ENCODE results near the gene RAB39A.
"Not testable (repeated sequence)": the region's sequence is repeated elsewhere in the genome, so short reads cannot be mapped to it uniquely, and the experiment has no call there.

Gene RAB39A, protein sequence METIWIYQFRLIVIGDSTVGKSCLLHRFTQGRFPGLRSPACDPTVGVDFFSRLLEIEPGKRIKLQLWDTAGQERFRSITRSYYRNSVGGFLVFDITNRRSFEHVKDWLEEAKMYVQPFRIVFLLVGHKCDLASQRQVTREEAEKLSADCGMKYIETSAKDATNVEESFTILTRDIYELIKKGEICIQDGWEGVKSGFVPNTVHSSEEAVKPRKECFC

DNA sequence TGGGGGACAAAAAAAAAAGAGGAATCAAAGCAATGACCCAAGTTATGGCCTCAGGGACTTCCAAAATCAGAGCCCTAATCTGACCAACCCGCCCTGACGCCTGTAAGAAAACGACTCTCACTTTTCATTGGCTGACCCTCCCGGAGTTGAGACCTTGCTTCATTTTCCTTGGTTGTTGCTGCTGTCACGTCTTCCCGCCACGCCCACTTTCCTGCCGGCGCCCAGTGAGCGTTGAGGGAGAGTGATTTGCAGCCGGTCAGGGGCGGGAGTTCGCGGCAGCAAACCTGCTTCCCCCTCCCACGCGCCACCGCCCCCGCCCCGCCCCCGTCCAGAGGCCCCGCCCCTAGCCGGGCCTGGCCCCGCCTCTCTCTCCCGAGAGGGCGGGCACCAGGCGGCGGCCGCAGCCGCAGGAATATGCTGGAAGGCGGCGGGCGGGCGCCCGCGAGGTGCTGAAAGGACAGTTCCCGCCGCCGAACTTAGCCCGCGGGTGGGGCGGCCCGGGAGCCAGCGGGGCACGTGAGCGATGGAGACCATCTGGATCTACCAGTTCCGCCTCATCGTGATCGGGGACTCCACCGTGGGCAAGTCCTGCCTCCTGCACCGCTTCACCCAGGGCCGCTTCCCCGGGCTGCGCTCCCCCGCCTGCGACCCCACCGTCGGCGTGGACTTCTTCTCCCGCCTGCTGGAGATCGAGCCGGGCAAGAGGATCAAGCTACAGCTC, at the start of gene RAB39A:
TSS of gene RAB39A (plus strand) at position 403 of the 721 bp plus-strand sequence. CDS start at position 524, 121 bp downstream.
- Histone ChIP-seq H3K27ac (ENCODE audit: low read depth, low read length) (peak within 1 kb of the TSS; percentile 78), H3K9me3 (ENCODE audit: control insufficient read depth, insufficient read depth, low read length) (no peaks in the 10 kb centered on the region), H3K9ac (ENCODE audit: low read depth, low read length) (peak within 1 kb of the TSS; percentile 73), H3K27me3 (ENCODE audit: control insufficient read depth, insufficient read depth, low read length) (no peaks in the 10 kb centered on the region), H3K36me3 (ENCODE audit: control insufficient read depth, insufficient read depth, low read length) (no peaks in the 10 kb centered on the region), H3K4me1 (ENCODE audit: control insufficient read depth, insufficient read depth, low read length) (peaks cover 7% of the 10 kb centered on the region; the same call in 1 of the 2 replicates), H3K4me3 (ENCODE audit: low read depth, low read length) (peak within 1 kb of the TSS; percentile 76)

DNA sequence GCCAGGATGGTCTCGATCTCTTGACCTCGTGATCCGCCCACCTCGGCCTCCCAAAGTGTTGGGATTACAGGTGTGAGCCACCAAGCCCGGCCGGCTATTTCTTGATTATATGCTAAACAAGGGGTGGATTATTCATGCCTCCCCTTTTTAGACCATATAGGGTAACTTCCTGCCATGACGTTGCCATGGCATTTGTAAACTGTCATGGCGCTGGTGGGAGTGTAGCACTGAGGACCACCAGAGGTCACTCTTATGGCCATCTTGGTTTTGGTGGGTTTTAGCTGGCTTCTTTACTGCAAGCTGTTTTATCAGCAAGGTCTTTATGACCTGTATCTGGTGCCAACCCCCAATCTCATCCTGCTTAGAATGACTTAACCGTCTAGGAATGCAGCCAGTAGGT, 46.8 kb upstream of the RAB39A start:
- H3K4me3 ChIP-seq (ENCODE audit: low read depth, low read length); H3K9me3 ChIP-seq (ENCODE audit: control insufficient read depth, insufficient read depth, low read length); H3K27ac ChIP-seq (ENCODE audit: low read depth, low read length); H3K36me3 ChIP-seq (ENCODE audit: control insufficient read depth, insufficient read depth, low read length); H3K9ac ChIP-seq (ENCODE audit: low read depth, low read length); H3K27me3 ChIP-seq (ENCODE audit: control insufficient read depth, insufficient read depth, low read length): not testable (repeated sequence)
- peaks cover 15% of the 10 kb centered on the region for H3K4me1 ChIP-seq (ENCODE audit: control insufficient read depth, insufficient read depth, low read length)

- Histone ChIP-seq H3K36me3 (ENCODE audit: control insufficient read depth, insufficient read depth, low read length) (no peaks in the 10 kb centered on the region), H3K4me3 (ENCODE audit: low read depth, low read length) (no peak overlapping the region), H3K27me3 (ENCODE audit: control insufficient read depth, insufficient read depth, low read length) (no peaks in the 10 kb centered on the region), H3K9me3 (ENCODE audit: control insufficient read depth, insufficient read depth, low read length) (no peaks in the 10 kb centered on the region), H3K27ac (ENCODE audit: low read depth, low read length) (no peak overlapping the region), H3K9ac (ENCODE audit: low read depth, low read length) (no peak overlapping the region), H3K4me1 (ENCODE audit: control insufficient read depth, insufficient read depth, low read length) (peaks cover 15% of the 10 kb centered on the region)
Observed at GRCh38 chr11:107882095-107882820, 46.0 kb upstream of the RAB39A start.

- Histone ChIP-seq H3K36me3 (ENCODE audit: control insufficient read depth, insufficient read depth, low read length) (no peaks in the 10 kb centered on the region), H3K9ac (ENCODE audit: low read depth, low read length) (no peak overlapping the region), H3K27ac (ENCODE audit: low read depth, low read length) (no peak overlapping the region), H3K27me3 (ENCODE audit: control insufficient read depth, insufficient read depth, low read length) (no peaks in the 10 kb centered on the region), H3K4me1 (ENCODE audit: control insufficient read depth, insufficient read depth, low read length) (no peaks in the 10 kb centered on the region), H3K9me3 (ENCODE audit: control insufficient read depth, insufficient read depth, low read length) (no peaks in the 10 kb centered on the region), H3K4me3 (ENCODE audit: low read depth, low read length) (no peak overlapping the region)
Observed at GRCh38 chr11:107898270-107898669, 30.0 kb upstream of the RAB39A start.

DNA sequence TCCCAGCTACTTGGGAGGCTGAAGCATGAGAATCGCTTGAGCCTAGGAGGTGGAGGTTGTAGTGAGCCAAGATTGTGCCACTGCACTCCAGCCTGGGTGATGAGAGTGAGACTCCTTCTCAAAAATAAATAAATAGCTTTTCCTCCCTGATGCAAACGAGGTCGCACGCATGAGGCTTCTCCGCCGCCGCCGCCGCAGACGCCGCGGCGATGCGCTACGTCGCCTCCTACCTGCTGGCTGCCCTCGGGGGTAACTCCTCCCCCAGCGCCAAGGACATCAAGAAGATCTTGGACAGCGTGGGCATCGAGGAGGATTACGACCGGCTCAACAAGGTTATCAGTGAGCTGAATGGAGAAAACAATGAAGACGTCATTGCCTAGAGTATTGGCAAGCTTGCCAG, 20.0 kb upstream of the RAB39A start:
- Histone ChIP-seq H3K36me3 (ENCODE audit: control insufficient read depth, insufficient read depth, low read length) (no peaks in the 10 kb centered on the region), H3K4me3 (ENCODE audit: low read depth, low read length) (no peak overlapping the region), H3K4me1 (ENCODE audit: control insufficient read depth, insufficient read depth, low read length) (no peaks in the 10 kb centered on the region), H3K9ac (ENCODE audit: low read depth, low read length) (no peak overlapping the region), H3K27ac (ENCODE audit: low read depth, low read length) (no peak overlapping the region), H3K27me3 (ENCODE audit: control insufficient read depth, insufficient read depth, low read length) (no peaks in the 10 kb centered on the region), H3K9me3 (ENCODE audit: control insufficient read depth, insufficient read depth, low read length) (no peaks in the 10 kb centered on the region)

GRCh38 chr11:107912415-107912814, 15.8 kb upstream of the RAB39A start:
- not testable (repeated sequence) for H3K27me3 ChIP-seq (ENCODE audit: control insufficient read depth, insufficient read depth, low read length); H3K9me3 ChIP-seq (ENCODE audit: control insufficient read depth, insufficient read depth, low read length); H3K9ac ChIP-seq (ENCODE audit: low read depth, low read length); H3K27ac ChIP-seq (ENCODE audit: low read depth, low read length); H3K4me3 ChIP-seq (ENCODE audit: low read depth, low read length); H3K4me1 ChIP-seq (ENCODE audit: control insufficient read depth, insufficient read depth, low read length); H3K36me3 ChIP-seq (ENCODE audit: control insufficient read depth, insufficient read depth, low read length)

DNA sequence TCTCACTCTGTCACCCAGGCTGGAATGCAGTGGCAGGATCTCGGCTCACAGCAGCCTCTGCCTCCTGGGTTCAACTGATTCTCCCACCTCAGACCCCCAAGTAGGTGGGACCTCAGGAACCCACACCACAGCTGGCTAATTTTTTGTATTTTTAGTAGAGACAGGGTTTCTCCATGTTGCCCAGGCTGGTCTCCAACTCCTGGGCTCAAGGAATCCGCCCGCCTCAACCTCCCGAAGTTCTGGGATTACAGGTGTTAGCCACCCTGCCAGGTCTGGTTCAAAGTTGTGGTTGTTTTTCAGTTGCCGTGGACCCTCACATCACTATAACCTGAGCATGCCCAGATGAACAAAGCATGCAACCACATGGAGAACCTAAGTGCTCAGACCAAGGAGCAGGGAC, 13.0 kb upstream of the RAB39A start:
- Histone ChIP-seq H3K4me3 (ENCODE audit: low read depth, low read length) (no peak overlapping the region), H3K27ac (ENCODE audit: low read depth, low read length) (no peak overlapping the region), H3K27me3 (ENCODE audit: control insufficient read depth, insufficient read depth, low read length) (no peaks in the 10 kb centered on the region), H3K9me3 (ENCODE audit: control insufficient read depth, insufficient read depth, low read length) (no peaks in the 10 kb centered on the region), H3K36me3 (ENCODE audit: control insufficient read depth, insufficient read depth, low read length) (no peaks in the 10 kb centered on the region), H3K4me1 (ENCODE audit: control insufficient read depth, insufficient read depth, low read length) (no peaks in the 10 kb centered on the region), H3K9ac (ENCODE audit: low read depth, low read length) (no peak overlapping the region)

GRCh38 chr11:107916671-107917241, 11.5 kb upstream of the RAB39A start:
- Histone ChIP-seq H3K27me3 (ENCODE audit: control insufficient read depth, insufficient read depth, low read length) (no peaks in the 10 kb centered on the region), H3K9ac (ENCODE audit: low read depth, low read length) (no peak overlapping the region), H3K9me3 (ENCODE audit: control insufficient read depth, insufficient read depth, low read length) (no peaks in the 10 kb centered on the region), H3K4me3 (ENCODE audit: low read depth, low read length) (no peak overlapping the region), H3K27ac (ENCODE audit: low read depth, low read length) (no peak overlapping the region), H3K4me1 (ENCODE audit: control insufficient read depth, insufficient read depth, low read length) (no peaks in the 10 kb centered on the region), H3K36me3 (ENCODE audit: control insufficient read depth, insufficient read depth, low read length) (no peaks in the 10 kb centered on the region)

DNA sequence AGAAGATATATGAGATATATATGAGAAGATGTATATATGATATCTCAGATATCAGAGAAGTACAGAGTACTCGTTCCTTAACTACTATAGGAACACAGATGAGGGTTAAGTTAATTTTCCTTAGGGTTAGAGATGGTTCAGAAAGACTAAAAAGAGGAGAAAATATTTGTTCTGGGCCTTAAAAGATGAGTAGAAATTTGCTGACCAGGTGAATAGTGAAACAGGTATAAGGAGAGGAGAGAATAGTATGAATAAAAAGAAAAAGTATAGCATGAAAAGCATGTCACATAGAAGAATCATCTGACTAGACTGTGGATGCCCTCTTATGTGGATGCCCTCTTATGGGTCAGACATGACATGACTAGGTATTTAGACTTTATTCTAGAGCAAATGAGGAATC, 6.3 kb upstream of the RAB39A start:
- no peaks in the 10 kb centered on the region for H3K4me1 ChIP-seq (ENCODE audit: control insufficient read depth, insufficient read depth, low read length)
- H3K4me3 ChIP-seq (ENCODE audit: low read depth, low read length): no peak overlapping the region
- H3K27ac ChIP-seq (ENCODE audit: low read depth, low read length): no peak overlapping the region
- no peaks in the 10 kb centered on the region for H3K36me3 ChIP-seq (ENCODE audit: control insufficient read depth, insufficient read depth, low read length)
- no peaks in the 10 kb centered on the region for H3K27me3 ChIP-seq (ENCODE audit: control insufficient read depth, insufficient read depth, low read length)
- no peaks in the 10 kb centered on the region for H3K9me3 ChIP-seq (ENCODE audit: control insufficient read depth, insufficient read depth, low read length)
- H3K9ac ChIP-seq (ENCODE audit: low read depth, low read length): no peak overlapping the region

- not testable (repeated sequence) for H3K36me3 ChIP-seq (ENCODE audit: control insufficient read depth, insufficient read depth, low read length); H3K9me3 ChIP-seq (ENCODE audit: control insufficient read depth, insufficient read depth, low read length); H3K27ac ChIP-seq (ENCODE audit: low read depth, low read length); H3K27me3 ChIP-seq (ENCODE audit: control insufficient read depth, insufficient read depth, low read length); H3K9ac ChIP-seq (ENCODE audit: low read depth, low read length); H3K4me3 ChIP-seq (ENCODE audit: low read depth, low read length); H3K4me1 ChIP-seq (ENCODE audit: control insufficient read depth, insufficient read depth, low read length)
Observed at GRCh38 chr11:107923519-107923918, 4.7 kb upstream of the RAB39A start.

DNA sequence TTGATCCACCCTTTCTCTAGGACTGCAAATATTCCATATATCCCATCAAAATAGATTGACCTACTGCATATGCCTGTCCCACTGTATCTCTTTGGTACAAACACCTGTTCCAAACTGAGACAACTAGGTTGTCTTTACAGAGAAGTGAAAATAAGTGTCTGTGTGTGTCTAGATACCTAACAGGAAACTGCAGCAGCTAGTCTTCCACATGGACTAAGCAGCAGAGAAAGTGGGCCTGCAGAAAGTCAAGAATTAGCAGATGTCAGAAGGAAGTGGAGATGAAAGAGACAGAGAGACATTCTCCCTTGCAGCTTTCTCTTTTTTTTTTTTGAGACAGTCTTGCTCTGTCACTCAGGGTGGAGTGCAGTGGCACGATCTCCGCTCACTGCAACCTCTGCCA, 3.9 kb upstream of the RAB39A start:
- H3K27me3 ChIP-seq (ENCODE audit: control insufficient read depth, insufficient read depth, low read length): no peaks in the 10 kb centered on the region
- H3K9ac ChIP-seq (ENCODE audit: low read depth, low read length): no peak overlapping the region
- H3K9me3 ChIP-seq (ENCODE audit: control insufficient read depth, insufficient read depth, low read length): no peaks in the 10 kb centered on the region
- H3K4me3 ChIP-seq (ENCODE audit: low read depth, low read length): no peak overlapping the region
- H3K4me1 ChIP-seq (ENCODE audit: control insufficient read depth, insufficient read depth, low read length): no peaks in the 10 kb centered on the region
- no peak overlapping the region for H3K27ac ChIP-seq (ENCODE audit: low read depth, low read length)
- no peaks in the 10 kb centered on the region for H3K36me3 ChIP-seq (ENCODE audit: control insufficient read depth, insufficient read depth, low read length)
